NCI-H2171 treated with DMSO at 0.1 percent for 48 hours (cell line): Measurements from ENCODE around the gene STXBP6.

Experiments
- DNase-seq: peaks from one replicate; lab custom pipeline; 2025; lab: John Stamatoyannopoulos, UW

The STXBP6 gene

GRCh38 chr14:24915958-24916595 is 133.9 kb downstream of the STXBP6 start:
- no peak for DNase-seq

GRCh38 chr14:24915403-24915921 is 134.5 kb downstream of the STXBP6 start:
- no peak for DNase-seq

GRCh38 chr14:24913746-24914145 is 136.2 kb downstream of the STXBP6 start:
- DNase-seq: no peak

DNA sequence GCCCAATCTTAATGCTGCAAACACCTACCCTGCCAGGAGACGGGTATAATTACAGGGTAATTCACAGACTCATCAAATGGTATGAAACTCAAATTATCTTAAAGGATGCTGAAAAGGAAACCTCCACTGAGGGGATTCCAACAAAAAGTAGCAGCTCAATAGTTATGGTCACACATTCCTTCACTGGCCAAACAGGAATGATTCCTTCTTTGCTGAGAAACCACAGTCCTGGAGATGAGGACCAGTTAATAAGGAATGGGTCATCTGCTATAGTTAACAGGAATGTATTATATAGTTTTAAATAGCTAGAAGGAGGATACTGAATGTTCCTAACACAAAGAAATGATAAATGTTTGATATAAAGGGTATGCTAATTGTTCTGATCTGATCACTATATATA is 136.9 kb downstream of the STXBP6 start:
- no peak for DNase-seq

DNA sequence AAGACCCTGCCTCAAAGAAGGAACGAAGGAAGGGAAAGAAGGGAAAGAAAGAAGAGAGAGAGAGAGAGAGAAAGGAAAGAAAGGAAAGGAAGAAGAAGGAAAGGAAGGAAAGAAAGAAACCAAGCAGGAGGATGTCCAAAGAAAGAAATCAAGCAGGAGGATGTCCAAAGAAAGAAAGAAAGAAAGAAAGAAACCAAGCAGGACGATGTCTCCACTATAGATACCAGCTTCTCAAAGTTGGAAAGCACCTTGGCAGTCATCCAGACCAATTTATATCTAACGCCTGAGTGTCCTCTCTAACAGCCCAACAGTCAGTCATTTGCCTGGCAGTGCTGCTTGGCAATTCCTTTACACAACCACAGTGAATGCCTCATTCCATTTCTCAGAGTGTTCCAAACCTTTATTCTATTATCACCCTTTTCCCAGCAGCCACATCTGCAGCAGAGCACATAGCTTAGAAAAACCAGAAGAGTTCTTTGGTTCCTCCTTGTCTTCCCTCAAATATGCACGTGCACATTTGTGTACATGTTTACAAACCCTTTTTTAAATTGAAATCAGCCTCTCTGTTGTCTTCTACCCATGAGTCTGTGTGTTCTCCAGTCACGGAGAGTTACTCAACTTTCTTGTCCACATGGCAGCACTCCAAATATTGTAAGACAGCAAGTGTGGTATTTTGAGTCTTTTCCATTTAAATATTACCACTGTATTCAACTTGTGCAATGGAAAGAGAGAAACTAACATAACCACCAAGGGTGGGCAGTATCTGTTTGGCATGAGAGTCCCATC is 138.4 kb downstream of the STXBP6 start:
- no peak for DNase-seq

GRCh38 chr14:24910408-24910986 is 139.4 kb downstream of the STXBP6 start:
- DNase-seq: no peak

- no peak for DNase-seq
Observed at GRCh38 chr14:24909523-24910302, 140.2 kb downstream of the STXBP6 start.

GRCh38 chr14:24908592-24909236 is 141.2 kb downstream of the STXBP6 start:
- no peak for DNase-seq

GRCh38 chr14:24904533-24904932 is 145.4 kb downstream of the STXBP6 start:
- no peak for DNase-seq

- no peak for DNase-seq
Observed at GRCh38 chr14:24903337-24903736, 146.6 kb downstream of the STXBP6 start.

DNA sequence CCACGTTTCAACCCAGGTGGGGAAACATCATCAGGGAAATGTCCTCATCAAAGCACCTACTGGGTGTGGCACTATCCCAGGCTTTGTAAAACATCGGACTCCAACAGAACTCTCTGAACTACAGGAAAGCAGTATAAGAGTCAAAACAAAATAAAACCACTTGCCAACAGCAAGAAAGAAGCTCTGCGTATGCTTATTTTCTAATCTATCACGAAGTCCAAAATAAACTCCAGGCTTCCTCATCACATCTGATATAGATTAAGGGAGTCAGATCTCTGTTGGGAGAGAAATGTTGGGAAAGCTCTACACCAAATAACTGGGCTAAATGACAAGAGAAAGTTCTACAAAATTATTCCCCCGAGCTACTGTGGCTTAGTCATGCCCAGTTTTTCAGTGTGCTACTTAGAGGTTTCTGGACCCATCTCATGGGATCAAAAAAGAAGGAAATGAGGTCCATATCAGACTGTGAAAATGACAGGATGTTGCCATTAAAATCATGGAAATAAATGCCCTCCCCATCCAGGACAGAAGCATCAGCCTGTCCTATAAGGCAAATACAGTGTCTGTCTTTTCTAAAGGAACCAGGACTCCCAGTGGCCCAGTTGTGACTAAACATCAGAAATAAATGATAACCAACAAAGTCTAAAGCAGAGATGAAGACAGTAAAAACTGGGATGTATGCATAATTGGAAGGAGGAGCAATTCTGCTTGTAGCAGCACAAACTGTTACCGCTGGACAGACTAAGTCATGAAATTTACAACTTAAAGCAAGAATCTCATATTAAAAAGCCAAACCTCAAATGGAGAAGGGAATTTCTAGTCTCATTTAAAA is 149.5 kb downstream of the STXBP6 start:
- DNase-seq: no peak

DNA sequence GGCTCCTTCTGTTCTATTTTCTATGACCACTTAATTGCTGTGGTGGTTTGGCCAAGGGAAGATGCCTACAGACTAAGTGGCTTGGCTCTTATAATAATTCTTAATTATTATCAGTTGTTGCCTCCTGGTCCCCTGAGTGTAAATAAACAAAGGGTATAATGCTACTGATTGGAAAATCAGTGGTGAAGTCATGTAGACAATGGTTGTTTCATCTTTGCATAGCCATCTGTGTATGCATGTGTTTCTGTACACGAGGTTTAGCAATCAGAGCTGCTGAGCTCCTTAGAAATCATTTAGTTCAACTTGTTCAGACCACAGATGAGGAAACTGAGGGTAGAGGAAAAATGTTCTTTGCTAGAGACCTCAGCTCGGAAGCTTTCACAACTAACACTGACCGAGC is 152.2 kb downstream of the STXBP6 start:
- DNase-seq: no peak

GRCh38 chr14:24895622-24896021 is 154.3 kb downstream of the STXBP6 start:
- no peak for DNase-seq

GRCh38 chr14:24895243-24895583 is 154.7 kb downstream of the STXBP6 start:
- no peak for DNase-seq

DNA sequence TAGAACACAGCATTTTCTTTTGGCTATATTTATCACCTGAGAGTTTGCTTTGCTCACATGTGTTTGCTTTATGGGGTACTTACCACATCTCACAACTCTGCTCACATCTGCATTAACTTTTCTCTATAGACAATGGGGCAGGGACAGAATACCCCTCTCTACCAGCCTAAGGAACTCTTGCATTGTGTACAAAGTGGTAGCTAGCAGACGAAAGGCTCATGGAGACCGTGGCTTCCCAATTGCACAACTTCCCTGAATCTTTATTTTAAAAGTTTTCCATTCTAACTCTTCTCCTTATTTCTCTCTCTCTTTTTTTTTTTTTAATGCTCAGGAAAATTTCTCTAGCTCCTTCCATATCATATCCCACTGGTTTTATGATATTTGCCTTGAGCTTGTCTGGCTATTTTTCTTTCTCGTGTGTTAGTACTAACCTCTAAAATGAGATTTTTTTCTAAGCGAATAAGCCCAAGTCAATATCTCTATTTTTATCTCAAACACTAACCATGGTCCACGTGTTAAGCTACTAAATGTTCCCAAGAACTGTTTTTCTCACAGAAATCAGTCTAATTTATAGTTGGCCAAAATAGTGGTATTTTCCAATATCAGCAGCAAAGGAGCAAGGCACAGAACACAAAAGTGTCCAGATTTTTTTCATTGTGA is 155.2 kb downstream of the STXBP6 start:
- DNase-seq: no peak

DNA sequence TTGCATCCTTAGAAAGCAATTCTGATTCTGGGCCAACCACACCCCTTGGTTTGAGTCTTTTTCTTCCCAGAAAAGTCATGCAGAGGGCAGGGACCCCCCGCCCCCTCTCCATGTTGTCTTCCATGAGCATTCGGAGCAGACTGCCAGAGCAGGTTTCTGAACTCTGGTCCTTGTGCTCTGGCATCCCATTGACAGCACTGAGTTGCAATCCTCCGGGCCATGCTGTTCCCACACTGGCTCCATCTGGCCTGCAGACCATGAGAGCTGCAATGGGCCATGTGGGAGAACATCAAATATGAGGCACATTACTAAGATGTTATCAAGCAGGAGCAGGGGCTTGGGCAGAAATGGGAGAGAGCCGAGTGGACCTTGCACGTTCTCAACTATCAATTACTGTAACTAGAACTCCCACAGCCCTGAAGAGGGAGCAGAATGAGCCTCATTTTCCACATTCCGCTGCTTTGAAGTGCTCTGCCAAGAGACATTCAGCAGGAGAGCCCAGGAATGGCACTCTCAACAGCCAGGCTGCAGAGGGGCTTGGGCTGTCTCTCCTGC is 157.4 kb downstream of the STXBP6 start:
- DNase-seq: no peak

GRCh38 chr14:24891987-24892496 is 157.9 kb downstream of the STXBP6 start:
- no peak for DNase-seq

- DNase-seq: no peak
Observed at GRCh38 chr14:24890716-24891115, 159.2 kb downstream of the STXBP6 start.

GRCh38 chr14:24889843-24890242 is 160.1 kb downstream of the STXBP6 start:
- no peak for DNase-seq

DNA sequence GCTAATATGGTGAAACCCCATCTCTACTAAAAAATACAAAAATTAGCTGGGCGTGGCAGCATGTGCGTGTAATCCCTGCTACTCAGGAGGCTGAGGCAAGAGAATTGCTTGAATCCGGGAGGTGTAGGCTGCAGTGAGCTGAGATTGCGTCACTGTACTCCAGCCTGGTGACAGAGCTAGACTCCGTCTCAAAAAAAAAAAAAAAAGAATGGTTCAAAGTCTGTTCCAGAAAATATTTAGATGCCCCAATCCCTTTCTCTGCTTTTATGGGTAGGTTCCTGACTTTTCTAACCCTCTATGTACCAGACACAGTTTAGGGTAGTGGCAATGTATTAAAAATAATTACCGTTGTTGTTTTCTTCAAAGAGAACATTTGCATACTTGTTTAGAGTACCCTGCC is 161.4 kb downstream of the STXBP6 start:
- DNase-seq: no peak
